GM19397 (cell line): ENCODE measurements around the gene TMC3.
"Not testable (repeated sequence)": the region's sequence is repeated elsewhere in the genome, so short reads cannot be mapped to it uniquely, and the experiment has no call there.

ENCODE experiments used
- ATAC-seq: cut with Tn5 transposase; IDR thresholded peaks from one replicate; pipeline ENCODE4 v1.9.1; 2021; ENCODE audit warnings: mild to moderate bottlenecking, moderate library complexity; ENCODE audit not compliant: unreplicated experiment

Gene TMC3

DNA sequence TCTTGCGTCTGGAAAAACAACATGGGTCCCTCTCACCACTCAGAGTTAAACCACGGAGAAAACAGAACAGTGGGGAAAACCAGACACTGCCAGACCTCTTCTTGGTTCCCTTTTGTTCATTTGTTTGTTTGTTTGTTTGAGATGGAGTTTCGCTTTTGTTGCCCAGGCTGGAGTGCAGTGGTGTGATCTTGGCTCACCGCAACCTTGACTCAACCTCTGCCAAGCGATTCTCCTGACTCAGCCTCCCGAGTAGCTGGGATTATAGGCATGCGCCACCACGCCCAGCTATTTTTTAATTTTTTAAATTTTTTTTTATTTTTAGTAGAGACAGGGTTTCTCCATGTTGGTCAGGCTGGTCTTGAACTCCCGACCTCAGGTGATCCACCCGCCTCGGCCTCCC, 25.3 kb downstream of the TMC3 start:
- not testable (repeated sequence) for ATAC-seq

DNA sequence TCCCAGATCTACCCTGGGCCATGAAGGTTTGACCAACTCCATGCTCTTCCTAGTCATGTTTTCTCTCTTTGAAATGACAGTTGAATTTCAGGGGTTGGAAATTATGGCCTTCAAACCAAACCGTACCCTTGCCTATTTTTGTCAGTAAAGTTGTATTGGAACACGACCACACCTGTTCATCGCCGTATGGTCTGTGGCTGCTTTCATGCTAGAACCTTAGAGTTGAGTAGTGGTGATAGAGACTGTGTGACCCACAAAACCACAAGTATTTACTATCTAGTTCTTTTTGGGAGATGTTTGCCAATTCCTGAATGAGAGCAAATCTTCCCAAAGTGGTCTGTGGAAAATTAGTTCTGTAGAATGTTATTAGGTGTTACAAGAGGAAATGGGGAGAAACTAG, 26.1 kb downstream of the TMC3 start:
- no peak for ATAC-seq

DNA sequence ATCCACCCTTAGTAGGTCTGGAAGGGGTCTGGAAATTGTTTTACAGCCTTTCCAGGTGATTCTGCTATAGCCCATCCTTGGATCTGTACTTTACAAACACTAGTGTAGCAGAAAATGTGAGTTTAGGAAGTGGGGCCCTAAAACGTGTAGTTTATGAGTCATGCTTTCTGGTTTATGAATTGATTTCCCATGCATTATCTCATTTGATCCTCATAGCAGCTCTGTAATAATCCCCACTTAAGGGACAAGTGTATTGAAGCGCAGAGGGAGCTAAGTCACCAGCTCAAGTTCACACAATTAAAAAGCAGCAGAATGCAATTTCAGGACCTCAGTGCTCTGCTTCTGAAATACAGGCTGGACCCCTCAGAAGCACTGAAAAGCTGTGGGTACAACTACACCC, 27.4 kb downstream of the TMC3 start:
- ATAC-seq, result no peak

DNA sequence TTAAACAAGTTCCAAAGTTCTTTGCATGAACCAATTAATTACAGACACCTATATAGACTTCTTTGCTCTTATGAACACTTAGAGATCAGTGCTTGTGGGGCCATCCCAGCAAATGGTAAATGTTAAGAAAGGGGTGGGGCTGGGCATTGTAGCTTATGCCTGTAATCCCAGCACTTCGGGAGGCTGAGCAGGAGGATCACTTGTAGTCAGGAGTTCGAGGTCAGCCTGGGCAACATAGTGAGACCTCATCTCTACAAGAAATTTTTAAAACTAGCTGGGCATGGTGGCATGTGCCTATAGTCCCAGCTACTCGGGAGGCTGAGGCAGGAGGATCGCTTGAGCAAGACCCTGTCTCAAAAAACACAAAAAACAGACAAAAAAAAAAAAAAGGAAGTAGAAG, 30.6 kb downstream of the TMC3 start:
- no peak for ATAC-seq

DNA sequence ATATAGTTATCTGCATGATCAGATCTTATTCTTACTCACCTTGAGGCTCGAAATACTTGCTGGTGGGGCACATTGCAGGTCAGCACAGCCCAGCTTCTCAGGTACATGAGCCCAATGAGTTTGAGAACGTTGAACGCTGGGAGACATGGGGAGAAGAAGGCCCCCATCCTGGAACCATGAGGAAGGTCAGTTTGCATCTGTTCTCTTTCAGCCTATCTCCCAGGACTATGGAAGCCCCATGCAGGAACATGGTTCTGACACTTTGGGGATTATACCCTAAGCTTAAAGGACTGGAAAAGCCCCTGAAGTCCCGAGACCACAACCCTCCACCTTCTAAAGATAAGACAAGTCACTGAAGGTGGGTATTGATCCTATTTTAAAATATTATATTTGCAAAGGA, 32.7 kb downstream of the TMC3 start:
- no peak for ATAC-seq

DNA sequence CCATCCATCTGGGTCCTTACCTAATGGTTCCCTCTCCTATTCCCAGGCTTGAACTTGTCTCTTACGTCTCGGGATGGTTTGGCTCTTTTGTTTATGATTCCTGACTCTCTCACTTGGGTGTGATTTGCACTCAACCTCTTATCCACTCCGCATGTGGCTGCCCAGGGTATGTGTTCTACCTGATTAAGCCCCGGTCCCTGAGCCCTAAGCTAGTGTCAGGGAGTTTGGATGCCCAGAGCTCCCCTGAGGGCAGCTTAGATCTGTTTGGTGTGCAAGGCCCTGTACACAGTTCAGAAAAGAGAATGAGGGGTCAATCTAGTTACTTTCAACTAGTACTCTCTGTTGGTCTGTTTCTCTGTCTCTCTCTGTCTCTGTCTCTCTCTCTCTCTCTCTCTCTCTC, 34.2 kb downstream of the TMC3 start:
- no peak for ATAC-seq

DNA sequence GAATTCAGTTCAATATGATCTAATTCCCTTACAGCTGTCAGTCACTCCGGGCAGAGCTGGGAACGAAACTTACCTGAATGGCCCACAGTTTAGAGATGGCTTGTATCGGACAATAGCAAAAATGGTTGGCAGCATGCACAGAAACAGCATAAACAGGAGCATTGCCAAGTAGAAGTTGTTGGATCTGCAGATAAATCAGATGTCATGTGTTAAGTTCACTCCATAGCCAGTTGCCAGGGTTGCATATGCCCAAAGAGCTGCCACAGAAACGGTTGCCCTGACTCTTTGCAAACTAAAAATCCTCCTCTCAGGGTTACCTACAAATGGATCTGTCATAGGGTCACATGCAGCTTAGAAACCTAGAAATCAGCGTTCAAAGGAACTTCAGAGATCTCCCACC, 34.7 kb downstream of the TMC3 start:
- ATAC-seq, result no peak

DNA sequence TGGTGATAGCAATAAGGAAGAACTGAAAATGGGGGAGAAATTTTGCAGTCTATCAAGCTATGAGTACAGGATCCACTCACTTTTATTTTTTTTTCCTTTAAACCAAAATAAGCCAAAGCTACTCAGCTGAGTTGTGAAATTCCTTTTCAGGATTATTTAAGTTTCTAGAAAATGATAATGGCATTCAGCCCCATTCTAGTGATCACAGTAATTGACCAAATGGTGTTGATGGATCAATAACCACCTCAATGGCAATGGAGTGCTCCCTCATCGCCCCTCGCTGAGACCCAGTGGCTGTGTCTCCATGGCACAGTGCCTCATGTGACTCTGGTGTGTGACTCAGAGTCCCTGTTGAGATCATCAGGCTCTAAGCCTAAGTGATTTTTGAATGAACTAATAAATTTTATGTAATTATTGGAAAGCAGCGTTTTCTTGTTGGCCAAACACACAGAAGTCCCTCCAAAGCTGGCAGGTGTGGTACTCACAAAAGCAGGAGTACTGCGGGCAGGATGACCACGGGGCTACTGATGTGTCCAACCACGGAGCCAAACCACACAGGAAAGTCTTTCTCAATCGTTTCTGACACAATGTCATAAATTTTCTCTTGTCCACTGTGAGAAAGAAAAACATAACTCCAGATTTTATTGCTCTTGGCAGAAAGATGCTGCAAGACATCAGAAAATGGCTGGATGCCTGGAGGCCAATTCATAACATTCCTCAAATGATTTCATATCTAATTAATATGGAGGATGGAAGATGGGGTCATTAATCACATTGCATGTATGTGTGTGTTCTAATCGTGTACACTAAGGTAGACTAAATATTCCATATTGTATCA, 35.6 kb downstream of the TMC3 start:
- no peak for ATAC-seq

DNA sequence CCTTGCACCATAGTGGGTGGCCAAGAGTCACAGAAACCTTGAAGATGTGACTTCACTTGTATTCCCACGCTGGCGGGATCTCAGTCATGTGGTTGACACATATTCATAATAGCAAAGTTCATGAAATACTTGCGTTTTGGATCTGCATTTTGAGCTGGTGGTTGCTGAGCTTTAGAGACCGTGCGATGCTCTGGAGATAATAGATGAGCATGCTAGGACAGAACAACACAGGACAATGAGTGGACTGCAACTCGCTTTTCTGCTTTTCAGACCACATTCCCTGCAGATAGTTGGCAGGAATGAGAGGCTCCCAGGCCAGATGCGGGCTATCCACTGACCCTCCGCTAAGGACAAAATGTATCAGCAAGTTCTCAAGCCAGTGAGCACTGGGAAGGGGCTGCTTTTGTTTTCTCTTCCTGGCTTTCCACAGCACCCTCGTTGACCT, 36.3 kb downstream of the TMC3 start:
- no peak for ATAC-seq

DNA sequence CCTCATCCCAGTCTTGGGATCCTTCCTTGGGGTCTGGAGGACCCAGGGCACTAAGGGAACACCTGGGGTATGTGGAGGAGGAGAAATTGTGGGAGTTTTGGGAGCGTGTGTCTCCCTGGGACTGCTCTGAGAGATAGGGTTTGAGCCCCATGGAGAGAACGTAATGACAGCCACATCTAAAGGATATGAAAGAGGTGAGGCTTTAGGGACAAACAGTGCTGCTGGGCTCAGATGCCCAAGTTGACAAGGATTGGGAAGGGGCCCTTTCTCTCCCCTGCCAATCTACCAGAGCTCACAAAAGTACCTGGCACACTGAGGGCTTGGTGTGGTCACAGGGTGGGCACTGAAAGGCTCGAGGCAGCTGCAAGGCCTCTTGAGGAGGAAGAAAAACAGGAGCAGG, 36.8 kb downstream of the TMC3 start:
- ATAC-seq, result no peak

DNA sequence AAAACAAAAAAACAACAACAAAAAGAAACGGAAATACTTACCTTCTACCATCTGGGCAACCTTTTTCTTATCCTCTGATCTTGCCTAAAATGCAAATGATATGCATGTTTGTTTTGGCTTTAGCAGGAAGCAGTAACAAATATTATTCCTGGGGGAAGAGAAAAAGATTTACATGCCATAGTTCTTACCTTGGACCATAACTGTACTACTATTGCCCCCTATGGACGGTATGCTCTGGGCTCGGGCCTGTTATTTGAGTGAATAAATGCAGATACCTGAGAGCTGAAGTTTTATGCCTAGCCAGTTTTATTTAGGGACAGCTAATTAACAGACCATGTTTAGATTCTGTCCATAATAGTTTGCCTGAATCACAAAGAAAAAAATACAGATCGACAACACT, 37.4 kb downstream of the TMC3 start:
- no peak for ATAC-seq

DNA sequence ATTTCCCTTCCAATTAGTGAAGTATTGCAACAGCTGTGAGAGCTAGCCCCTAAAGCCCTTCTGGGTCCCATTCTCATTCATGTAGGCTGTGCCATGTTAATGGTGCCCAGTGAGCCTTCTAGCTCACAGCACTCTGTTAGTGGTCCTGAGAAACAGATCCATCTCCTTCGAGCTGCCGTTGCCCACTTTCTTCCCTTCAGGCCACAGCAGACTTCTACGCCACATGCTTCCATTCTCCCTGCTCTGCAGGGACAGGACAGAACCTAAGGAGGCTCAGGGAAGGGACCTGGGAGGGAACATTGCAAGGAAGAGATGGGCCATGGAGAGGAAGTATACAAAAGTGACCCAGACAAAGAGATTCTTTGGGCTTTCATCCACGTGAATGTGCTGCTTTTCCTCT, 38.4 kb downstream of the TMC3 start:
- ATAC-seq, result no peak

DNA sequence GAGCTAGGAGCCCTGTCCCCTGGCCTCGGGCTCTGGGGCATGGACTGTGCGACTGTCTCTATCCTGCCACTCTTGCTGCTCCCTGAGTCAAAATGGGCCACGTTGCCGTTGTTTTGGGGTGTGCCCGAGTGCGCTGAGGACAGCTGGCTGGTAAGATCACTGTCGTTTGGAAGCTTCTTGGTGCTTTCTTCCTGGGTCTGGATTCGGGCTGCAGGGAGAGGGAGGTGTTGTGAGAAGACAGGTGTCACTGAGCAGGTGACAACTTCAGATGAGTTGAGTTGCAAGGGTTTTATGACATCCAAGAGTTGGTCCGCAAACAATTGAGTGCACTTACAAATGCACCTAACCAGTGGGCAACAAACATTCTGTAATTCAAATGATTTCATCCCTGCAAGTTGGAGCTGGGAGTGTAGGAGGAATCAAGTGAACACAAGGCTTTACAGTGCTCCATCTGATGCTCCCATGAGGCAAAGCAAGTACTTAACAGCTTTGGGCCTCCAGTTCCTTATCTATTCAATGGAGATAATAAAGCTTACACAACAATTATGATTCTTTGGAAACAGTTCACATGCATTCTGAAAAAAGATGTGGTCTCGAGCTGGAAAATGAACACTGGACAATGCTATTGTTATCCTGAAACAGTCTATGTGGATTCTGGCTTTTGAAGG, 39.1 kb downstream of the TMC3 start:
- no peak for ATAC-seq

DNA sequence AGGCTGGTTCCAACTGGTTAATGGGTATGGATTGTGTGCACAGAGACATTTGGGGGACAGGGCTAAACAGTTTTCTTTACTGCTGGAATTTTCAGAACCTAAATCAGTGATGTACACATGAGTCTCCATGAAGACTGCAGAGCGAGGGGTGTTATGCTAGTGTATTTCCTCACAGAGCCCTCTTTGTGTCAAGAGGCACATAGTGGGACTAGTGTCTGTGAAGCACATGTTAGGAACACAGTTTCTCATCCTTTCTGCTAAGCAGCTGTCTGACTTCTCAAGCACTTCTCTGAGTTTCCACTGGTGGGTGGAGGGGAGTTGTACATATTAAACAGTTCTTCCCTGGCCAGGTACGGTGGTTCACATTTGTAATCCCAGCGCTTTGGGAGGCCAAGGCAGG, 40.6 kb downstream of the TMC3 start:
- ATAC-seq, result no peak

DNA sequence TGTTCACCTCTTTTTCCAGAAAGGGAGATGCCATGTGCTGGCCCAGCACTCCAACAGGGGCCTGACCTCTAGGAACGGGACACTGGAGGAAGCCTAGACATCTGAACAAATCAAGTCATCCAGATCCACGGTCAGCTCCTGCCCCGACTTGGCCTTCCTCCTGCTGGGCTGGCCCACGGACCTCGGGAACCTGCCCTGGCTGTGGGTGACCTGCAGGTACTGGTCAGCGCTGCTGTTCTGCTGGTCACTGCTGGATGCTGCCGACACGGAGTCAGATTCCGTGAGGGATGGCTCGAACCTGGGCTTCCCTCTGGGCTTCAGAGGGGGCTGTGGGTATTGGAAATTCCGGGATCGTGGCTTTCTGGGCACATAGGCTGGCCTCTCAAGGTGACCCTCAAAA, 41.7 kb downstream of the TMC3 start:
- ATAC-seq, result no peak

DNA sequence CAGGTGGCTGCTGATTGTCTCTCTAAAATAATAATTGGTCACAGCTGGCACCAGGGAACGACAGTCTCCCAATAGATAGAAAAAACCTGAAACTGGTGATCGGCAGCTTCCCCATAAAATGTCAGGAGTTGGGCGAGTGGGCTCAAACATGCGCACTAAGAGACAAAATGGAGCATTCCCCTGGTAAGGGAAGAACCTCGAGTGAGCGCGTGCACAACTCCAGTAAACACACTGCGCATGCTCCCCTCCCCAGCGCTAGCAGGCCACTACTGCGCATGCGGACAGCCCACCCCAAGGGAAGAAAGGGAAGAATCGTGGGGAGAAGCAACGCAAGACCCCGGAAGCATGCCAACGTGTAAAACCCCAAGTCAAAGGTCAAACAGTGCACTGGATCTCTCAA, 42.4 kb downstream of the TMC3 start:
- no peak for ATAC-seq

DNA sequence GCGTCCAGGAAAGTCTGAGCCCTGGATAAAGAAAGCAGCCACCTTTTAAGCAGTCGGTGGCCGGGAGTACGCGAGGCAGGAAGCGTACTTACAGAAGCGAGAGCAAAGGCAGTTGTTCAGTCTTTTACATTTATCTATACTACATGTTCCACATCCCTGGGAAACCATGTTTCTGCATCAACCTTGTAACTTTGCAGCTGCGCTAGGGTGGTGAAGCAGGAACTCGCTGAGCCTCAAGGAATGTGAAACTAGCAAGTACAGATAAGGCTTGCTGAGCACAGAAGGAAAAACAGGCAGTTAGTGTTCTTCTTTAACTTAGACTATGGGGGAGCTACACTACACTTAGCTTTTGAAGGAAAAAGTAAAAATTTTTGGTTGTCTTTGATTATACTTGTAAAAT, 42.9 kb downstream of the TMC3 start:
- not testable (repeated sequence) for ATAC-seq

DNA sequence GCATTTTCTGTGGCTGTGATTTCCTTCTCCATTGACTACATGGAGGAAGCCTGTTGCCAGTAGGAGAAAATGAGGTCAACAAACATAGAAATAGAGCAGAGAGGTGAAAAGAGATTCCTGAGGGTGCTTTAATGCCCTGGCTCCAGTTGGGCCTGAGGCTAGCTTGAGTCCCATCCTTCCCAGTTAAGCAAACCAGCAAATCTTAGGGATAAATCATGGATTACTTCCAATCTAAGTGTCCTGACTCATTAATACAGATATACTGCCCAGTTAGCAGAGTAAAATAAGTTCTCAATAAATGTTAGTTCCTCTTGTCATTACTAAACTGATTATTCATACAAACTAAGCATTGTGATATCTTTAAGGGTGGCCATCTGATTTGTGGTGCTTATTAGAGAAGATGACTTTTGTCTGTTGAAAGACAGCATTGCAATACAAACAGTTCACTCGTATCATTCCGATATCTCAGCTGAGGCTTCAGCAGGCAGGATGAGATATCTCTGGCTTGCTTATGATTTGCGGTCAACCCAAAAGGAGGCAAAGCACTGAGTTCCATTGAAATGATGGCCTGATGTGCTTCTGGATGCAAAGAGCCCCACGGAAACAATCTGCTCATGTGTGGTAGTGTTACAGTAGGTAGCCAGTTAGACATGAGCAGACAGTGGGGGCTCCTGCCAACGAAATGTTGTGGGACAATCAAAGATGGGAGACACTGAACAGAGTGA, 43.5 kb downstream of the TMC3 start:
- no peak for ATAC-seq

DNA sequence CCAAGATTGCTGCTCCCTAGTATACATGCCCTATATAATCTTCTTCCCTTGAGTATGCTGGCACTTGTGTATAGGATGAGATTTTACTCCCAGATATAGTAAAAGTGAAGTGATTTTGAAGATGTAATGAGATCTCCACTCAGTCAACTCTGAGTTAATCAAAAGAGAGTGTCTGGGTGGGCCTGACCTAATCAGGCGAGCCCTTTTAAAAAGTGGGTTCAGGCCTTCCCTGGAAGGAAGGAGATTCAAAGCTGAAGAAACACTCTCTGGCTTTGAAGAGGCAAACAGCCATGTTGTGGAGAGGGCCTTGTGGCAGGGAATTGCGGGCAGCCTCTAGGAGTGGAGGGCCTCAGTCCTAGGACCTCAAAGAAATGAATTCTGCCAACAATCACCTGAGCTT, 44.6 kb downstream of the TMC3 start:
- no peak for ATAC-seq

DNA sequence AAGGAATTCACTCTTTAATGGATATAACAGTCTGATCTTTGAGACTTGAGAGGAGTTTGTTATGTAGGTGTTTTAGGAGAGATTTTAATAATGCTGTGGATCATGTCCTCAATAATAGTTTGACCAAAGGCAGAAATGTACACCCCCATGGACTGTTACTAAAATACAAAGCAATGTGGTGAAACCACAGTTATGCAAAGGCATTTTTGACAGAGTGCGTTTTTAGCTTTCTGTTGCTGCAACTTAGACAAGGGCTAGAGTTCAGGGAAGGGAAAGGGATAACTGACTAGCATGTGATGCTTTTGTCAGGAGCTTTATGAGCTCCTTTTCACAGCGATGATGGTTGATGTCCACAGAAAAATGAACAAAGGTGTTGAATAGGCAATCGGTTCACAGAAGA, 46.5 kb downstream of the TMC3 start:
- ATAC-seq, result no peak

DNA sequence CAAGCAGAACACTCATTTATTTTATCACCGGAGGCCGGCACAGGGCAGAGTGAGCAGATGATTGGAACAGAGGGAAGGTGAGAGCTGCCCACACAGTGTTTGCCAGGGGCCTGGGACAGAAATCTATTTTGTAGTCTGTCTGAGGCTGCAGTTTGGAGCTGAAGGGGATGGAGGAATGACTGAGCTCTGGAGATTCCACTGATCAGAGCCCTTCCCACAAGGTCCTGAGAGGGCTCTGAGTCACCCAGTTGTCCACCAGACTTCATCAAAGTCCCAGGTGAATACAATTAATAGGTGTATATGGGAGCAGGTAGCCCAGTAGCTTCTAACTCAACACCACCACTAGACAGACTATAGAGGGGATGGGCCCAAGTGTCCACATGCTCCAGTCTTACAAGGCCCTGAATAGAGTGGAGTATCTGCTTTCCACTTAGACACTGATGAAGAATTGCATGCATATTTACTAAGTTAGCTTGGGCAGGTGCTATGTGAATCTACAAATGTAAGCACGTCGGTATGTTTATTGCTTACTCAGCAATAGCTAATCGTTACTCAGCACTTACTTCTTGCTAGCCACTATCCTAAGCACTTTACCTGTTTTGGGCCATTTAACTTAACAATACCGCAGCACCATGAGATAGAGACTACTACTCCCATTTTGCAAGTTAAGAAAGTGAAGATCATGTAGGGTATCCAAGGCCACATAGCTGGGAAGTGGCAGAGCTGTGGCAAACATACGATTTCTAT, 47.4 kb downstream of the TMC3 start:
- no peak for ATAC-seq
